HepG2 (cell line): ENCODE results near the gene SREBF1. TPM values are rescaled to one million over a fixed set of nuclear protein-coding genes. Genes with fewer than 3 reads are reported as not detected.

Experiments
- ATF4 ChIP-seq, 2 experiments: fragments of 450-650 bp in 1 of 2; sonication (generic) in 1 of 2; formaldehyde crosslinking; IDR thresholded peaks; 2 replicates each; pipeline versions ENCODE4 v1.5.0 to v1.8.0; 2020 to 2022; ENCODE audit warnings: mild to moderate bottlenecking in 1 of 2, missing genetic modification reagents in 1 of 2
- BHLHE40 ChIP-seq: IDR thresholded peaks from 2 replicates; pipeline ENCODE4 v1.6.1; 2011; ENCODE audit warnings: low read length, improper control_type of control experiment
- ISX ChIP-seq: sonication (generic); formaldehyde crosslinking; conservative IDR thresholded peaks from 2 replicates; pipeline ENCODE4 v1.5.0; 2020; ENCODE audit warnings: missing genetic modification reagents
- KDM5B ChIP-seq: sonication (generic); formaldehyde crosslinking; IDR thresholded peaks from 2 replicates; pipeline ENCODE4 v1.4.0; 2020; ENCODE audit warnings: missing genetic modification reagents, mild to moderate bottlenecking, borderline replicate concordance
- MAX ChIP-seq: IDR thresholded peaks from 2 replicates; pipeline ENCODE4 v1.6.1; 2012; ENCODE audit warnings: inconsistent platforms
- NFE2L1 ChIP-seq: sonication (generic); formaldehyde crosslinking; IDR thresholded peaks from 2 replicates; pipeline ENCODE4 v1.4.0; 2020; ENCODE audit warnings: missing genetic modification reagents, mild to moderate bottlenecking, borderline replicate concordance
- SETDB1 ChIP-seq: sonication (generic); formaldehyde crosslinking; IDR thresholded peaks from 2 replicates; pipeline ENCODE4 v1.5.1; 2020; ENCODE audit warnings: missing genetic modification reagents, mild to moderate bottlenecking, borderline replicate concordance
- TEAD3 ChIP-seq: optimal IDR thresholded peaks from 2 replicates; pipeline ENCODE3; 2016; ENCODE audit warnings: borderline replicate concordance
- ZBTB44 ChIP-seq: sonication (generic); formaldehyde crosslinking; IDR thresholded peaks from 2 replicates; pipeline ENCODE4 v1.4.0; 2020; ENCODE audit warnings: missing genetic modification reagents
- ZNF10 ChIP-seq: sonication (generic); formaldehyde crosslinking; IDR thresholded peaks from 2 replicates; pipeline ENCODE4 v1.4.0; 2020; ENCODE audit warnings: mild to moderate bottlenecking, low read depth, missing genetic modification reagents, borderline replicate concordance
- ZNF264 ChIP-seq: sonication (generic); formaldehyde crosslinking; IDR thresholded peaks from 2 replicates; pipeline ENCODE4 v1.4.0; 2020; ENCODE audit warnings: missing genetic modification reagents
- ZNF441 ChIP-seq: sonication (generic); formaldehyde crosslinking; IDR thresholded peaks from 2 replicates; pipeline ENCODE4 v1.7.0; 2021; ENCODE audit warnings: missing genetic modification reagents, borderline replicate concordance
- ZNF558 ChIP-seq: sonication (generic); formaldehyde crosslinking; IDR thresholded peaks from 2 replicates; pipeline ENCODE4 v1.9.0; 2022; ENCODE audit warnings: mild to moderate bottlenecking, missing genetic modification reagents, borderline replicate concordance
- ZNF569 ChIP-seq: sonication (generic); formaldehyde crosslinking; IDR thresholded peaks from 2 replicates; pipeline ENCODE4 v1.5.0; 2020; ENCODE audit warnings: mild to moderate bottlenecking, missing genetic modification reagents, moderate library complexity, borderline replicate concordance
- ZNF704 ChIP-seq: sonication (generic); formaldehyde crosslinking; IDR thresholded peaks from 2 replicates; pipeline ENCODE4 v1.8.1; 2023; ENCODE audit warnings: mild to moderate bottlenecking, inconsistent platforms, moderate library complexity, missing genetic modification reagents, borderline replicate concordance
- polyA plus RNA-seq, 8 experiments: library from polyadenylated mRNA; depleted of rRNA in 3 of 8; stranded (reverse) in 7 of 8; unstranded in 1 of 8; fragments of >200 nt; fragmentation: Illumina TruSeq in 4 of 8; extraction: Trizol in 4 of 8; gene quantifications; 2 replicates each; pipeline versions ENCODE4 v1.2.1 to v1.2.3, GENCODE V29; 2011 to 2016; ENCODE audit warnings: low read depth in 4 of 8, missing spikeins in 1 of 8, mixed read lengths in 1 of 8; ENCODE audit not compliant: insufficient read depth in 1 of 8
- total RNA-seq, 5 experiments: library from RNA; depleted of rRNA; stranded (reverse); fragments of >200 nt; fragmentation: Illumina TruSeq; extraction: Trizol; gene quantifications; 2 replicates each; pipeline ENCODE4 v1.2.3, GENCODE V29; 2016; ENCODE audit warnings: low read depth in 1 of 5
- TF ChIP-seq, protein P1 (sequence below): sonication (generic); formaldehyde crosslinking; IDR thresholded peaks from 2 replicates; pipeline ENCODE4 v1.4.0; 2020; ENCODE audit warnings: mild to moderate bottlenecking, missing genetic modification reagents
- TF ChIP-seq, protein P2 (sequence below): sonication (generic); formaldehyde crosslinking; IDR thresholded peaks from 2 replicates; pipeline ENCODE4 v1.9.0; 2022; ENCODE audit warnings: low read depth, missing genetic modification reagents

The SREBF1 gene
- total and polyA plus RNA-seq, 2 of the 13 experiments (the other 11 are each of a cell fraction or from before 2014, with no cell fraction given): 34.3 to 38.0 TPM

DNA sequence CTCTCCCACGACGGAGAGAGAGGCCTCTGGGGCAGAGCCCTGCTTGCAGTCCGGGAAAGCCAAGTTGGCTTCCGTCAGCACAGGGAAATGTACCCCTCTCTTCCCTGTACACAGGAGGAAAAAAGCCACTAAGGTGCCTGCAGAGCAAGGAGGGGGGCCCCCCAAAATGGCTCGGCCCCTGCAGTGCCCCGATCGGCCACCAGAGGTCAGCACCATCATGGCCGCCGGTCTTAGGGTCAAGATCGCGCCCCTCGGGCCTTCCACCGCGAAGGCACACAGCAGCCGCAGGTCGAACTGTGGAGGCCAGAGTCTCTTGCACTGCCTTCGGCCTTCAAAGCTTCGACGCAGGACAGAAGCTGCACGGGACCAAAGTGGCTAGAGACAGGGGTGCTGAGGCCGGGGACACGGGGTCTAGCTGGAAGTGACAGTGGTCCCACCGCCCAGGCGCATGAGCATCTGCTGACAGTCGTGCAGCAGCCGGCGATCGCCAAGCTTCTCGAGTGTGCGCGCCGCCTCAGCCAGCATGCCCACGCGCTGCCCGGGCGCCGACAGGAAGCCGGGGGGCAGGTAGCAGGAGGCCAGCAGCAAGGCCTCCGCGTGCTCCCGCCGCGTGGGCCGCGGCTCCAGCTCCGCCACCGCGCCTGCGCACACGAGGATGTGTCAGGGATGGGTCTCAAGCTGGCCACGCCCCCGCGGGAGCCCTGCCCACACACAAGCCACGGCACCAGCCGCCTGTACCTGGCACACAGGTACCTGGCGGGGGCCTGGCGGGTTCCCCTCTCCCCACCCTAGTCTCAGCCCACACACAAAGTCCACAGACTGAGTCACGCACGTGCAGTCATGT, 24.4 kb downstream of the SREBF1 start (continued):
- TF ChIP-seq SETDB1 (CRISPR knock-in tag) (no peak), NFE2L1 (CRISPR knock-in tag) (no peak), MAX (peak; percentile 58; the same call in 1 of the 2 replicates), KDM5B (CRISPR knock-in tag) (peak; percentile 59; the same call in 1 of the 2 replicates), ZNF569 (CRISPR knock-in tag) (no peak), ZNF704 (CRISPR knock-in tag) (no peak), ZNF264 (CRISPR knock-in tag) (0 out of 2 replicates have a peak, but pooled peaks have one; percentile 50), BHLHE40 (no peak), TEAD3 (peak; percentile 59), ZNF441 (no peak; the same call in 1 of the 2 replicates), ZNF10 (CRISPR knock-in tag) (no peak), ZNF558 (CRISPR knock-in tag) (peak; percentile 73; the same call in 1 of the 2 replicates), ATF4 (CRISPR knock-in tag; IDR thresholded peaks at IDR 0.05) (no peak), ISX (CRISPR knock-in tag) (no peak), ZBTB44 (CRISPR knock-in tag) (no peak)
- TF ChIP-seq, protein P1, sequence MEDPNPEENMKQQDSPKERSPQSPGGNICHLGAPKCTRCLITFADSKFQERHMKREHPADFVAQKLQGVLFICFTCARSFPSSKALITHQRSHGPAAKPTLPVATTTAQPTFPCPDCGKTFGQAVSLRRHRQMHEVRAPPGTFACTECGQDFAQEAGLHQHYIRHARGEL (CRISPR knock-in tag): no peak
- TF ChIP-seq, protein P2, sequence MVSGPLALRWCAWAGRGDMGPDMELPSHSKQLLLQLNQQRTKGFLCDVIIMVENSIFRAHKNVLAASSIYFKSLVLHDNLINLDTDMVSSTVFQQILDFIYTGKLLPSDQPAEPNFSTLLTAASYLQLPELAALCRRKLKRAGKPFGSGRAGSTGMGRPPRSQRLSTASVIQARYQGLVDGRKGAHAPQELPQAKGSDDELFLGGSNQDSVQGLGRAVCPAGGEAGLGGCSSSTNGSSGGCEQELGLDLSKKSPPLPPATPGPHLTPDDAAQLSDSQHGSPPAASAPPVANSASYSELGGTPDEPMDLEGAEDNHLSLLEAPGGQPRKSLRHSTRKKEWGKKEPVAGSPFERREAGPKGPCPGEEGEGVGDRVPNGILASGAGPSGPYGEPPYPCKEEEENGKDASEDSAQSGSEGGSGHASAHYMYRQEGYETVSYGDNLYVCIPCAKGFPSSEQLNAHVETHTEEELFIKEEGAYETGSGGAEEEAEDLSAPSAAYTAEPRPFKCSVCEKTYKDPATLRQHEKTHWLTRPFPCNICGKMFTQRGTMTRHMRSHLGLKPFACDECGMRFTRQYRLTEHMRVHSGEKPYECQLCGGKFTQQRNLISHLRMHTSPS (CRISPR knock-in tag): no peak
